H9 (cell line): Measurements from ENCODE around the gene SYNPO. TPM values are rescaled to one million over a fixed set of nuclear protein-coding genes. Genes with fewer than 3 reads are reported as not detected.

ENCODE experiments used
- DNase-seq: peaks from one replicate; pipeline ENCODE4 v3.0.0-alpha.2; 2017
- H2AFZ ChIP-seq: one replicate; pipeline ENCODE4 v1.6.1; 2013; ENCODE audit warnings: mild to moderate bottlenecking, low read length, control low read depth, moderate library complexity
- H2AK5ac ChIP-seq: 2 replicates; pipeline ENCODE4 v1.6.1; 2013; ENCODE audit warnings: low read length, control low read depth, mixed read lengths; ENCODE audit not compliant: insufficient read length
- H2BK120ac ChIP-seq: one replicate; pipeline ENCODE4 v1.6.1; 2013; ENCODE audit warnings: low read depth, mild to moderate bottlenecking, low read length, control low read depth, inconsistent platforms; ENCODE audit not compliant: poor library complexity, severe bottlenecking
- H2BK12ac ChIP-seq: 2 replicates; pipeline ENCODE4 v1.6.1; 2013; ENCODE audit warnings: low read length, control low read depth, mixed read lengths, low read depth; ENCODE audit not compliant: insufficient read length
- H2BK15ac ChIP-seq: 2 replicates; pipeline ENCODE4 v1.6.1; 2013; ENCODE audit warnings: low read depth, low read length, control low read depth
- H2BK20ac ChIP-seq: one replicate; pipeline ENCODE4 v1.6.1; 2013; ENCODE audit warnings: low read depth, mild to moderate bottlenecking, low read length, control low read depth, inconsistent platforms; ENCODE audit not compliant: poor library complexity, severe bottlenecking
- H2BK5ac ChIP-seq: 2 replicates; pipeline ENCODE4 v1.6.1; 2013; ENCODE audit warnings: low read length, control low read depth, mixed read lengths; ENCODE audit not compliant: insufficient read length
- H3K14ac ChIP-seq: 2 replicates; pipeline ENCODE4 v1.6.1; 2013; ENCODE audit warnings: low read length, control low read depth; ENCODE audit not compliant: insufficient read depth
- H3K18ac ChIP-seq: 2 replicates; pipeline ENCODE4 v1.6.1; 2013; ENCODE audit warnings: low read depth, mild to moderate bottlenecking, mixed read lengths, low read length, control low read depth; ENCODE audit not compliant: insufficient read length
- H3K23ac ChIP-seq: 2 replicates; pipeline ENCODE4 v1.6.1; 2013; ENCODE audit warnings: low read length, control low read depth, mixed read lengths, low read depth; ENCODE audit not compliant: insufficient read length
- H3K23me2 ChIP-seq: 2 replicates; pipeline ENCODE4 v1.6.1; 2013; ENCODE audit warnings: low read depth, mild to moderate bottlenecking, mixed read lengths, low read length, control low read depth; ENCODE audit not compliant: insufficient read length, poor library complexity, severe bottlenecking
- H3K27ac ChIP-seq: 2 replicates; pipeline ENCODE4 v1.5.1; 2013; ENCODE audit warnings: low read length, control low read depth, mixed read lengths, low read depth; ENCODE audit not compliant: insufficient read length
- H3K27me3 ChIP-seq: 2 replicates; pipeline ENCODE4 v1.6.1; 2013; ENCODE audit warnings: low read length, control low read depth, inconsistent platforms; ENCODE audit not compliant: insufficient read depth
- H3K4ac ChIP-seq: 2 replicates; pipeline ENCODE4 v1.6.1; 2013; ENCODE audit warnings: low read depth, mild to moderate bottlenecking, control low read depth, inconsistent platforms, low read length, moderate library complexity
- H3K4me1 ChIP-seq: 2 replicates; pipeline ENCODE4 v1.6.1; 2013; ENCODE audit warnings: low read length, control low read depth, inconsistent platforms; ENCODE audit not compliant: insufficient read depth
- H3K4me2 ChIP-seq: 2 replicates; pipeline ENCODE4 v1.6.1; 2013; ENCODE audit warnings: low read length, control low read depth, mixed read lengths; ENCODE audit not compliant: insufficient read length, insufficient read depth
- H3K56ac ChIP-seq: 2 replicates; pipeline ENCODE4 v1.6.1; 2013; ENCODE audit warnings: low read depth, mild to moderate bottlenecking, mixed read lengths, low read length, control low read depth; ENCODE audit not compliant: insufficient read length
- H3K79me1 ChIP-seq: 2 replicates; pipeline ENCODE4 v1.6.1; 2013; ENCODE audit warnings: low read depth, mild to moderate bottlenecking, moderate library complexity, low read length, control low read depth, inconsistent platforms; ENCODE audit not compliant: insufficient read depth, poor library complexity, severe bottlenecking
- H3K79me2 ChIP-seq: 2 replicates; pipeline ENCODE4 v1.6.1; 2013; ENCODE audit warnings: low read length, control low read depth, inconsistent platforms; ENCODE audit not compliant: insufficient read depth
- H3K9ac ChIP-seq: 2 replicates; pipeline ENCODE4 v1.6.1; 2013; ENCODE audit warnings: low read length, control low read depth, mixed read lengths; ENCODE audit not compliant: insufficient read length; ENCODE audit errors: extremely low read depth
- H3K9me3 ChIP-seq: one replicate; pipeline ENCODE4 v1.6.1; 2013; ENCODE audit warnings: low read depth, low read length, inconsistent platforms; ENCODE audit not compliant: control insufficient read depth
- H3T11ph ChIP-seq: one replicate; pipeline ENCODE4 v1.6.1; 2013; ENCODE audit warnings: mild to moderate bottlenecking, low read length, control low read depth, inconsistent platforms
- H4K20me1 ChIP-seq: one replicate; pipeline ENCODE4 v1.6.1; 2013; ENCODE audit not compliant: control insufficient read depth, insufficient read length, insufficient read depth
- H4K5ac ChIP-seq: 2 replicates; pipeline ENCODE4 v1.6.1; 2013; ENCODE audit warnings: low read depth, mild to moderate bottlenecking, mixed read lengths, low read length, control low read depth; ENCODE audit not compliant: insufficient read length
- H4K8ac ChIP-seq: replicated peaks from 2 replicates; pipeline ENCODE4 v1.6.1; 2013; ENCODE audit warnings: low read length, control low read depth, mixed read lengths, low read depth; ENCODE audit not compliant: insufficient read length
- H4K91ac ChIP-seq: 2 replicates; pipeline ENCODE4 v1.6.1; 2013; ENCODE audit warnings: low read depth, mild to moderate bottlenecking, moderate library complexity, mixed read lengths, low read length, control low read depth; ENCODE audit not compliant: insufficient read length
- H3K27ac Mint-ChIP-seq, 3 experiments: 2 replicates in 2 of 3; 3 replicates in 1 of 3; pipeline ENCODE4 v1.8.0; 2020 to 2021; ENCODE audit warnings: mixed read lengths in 3 of 3, mild to moderate bottlenecking in 1 of 3, moderate library complexity in 1 of 3
- H3K27me3 Mint-ChIP-seq: 2 replicates; pipeline ENCODE4 v1.8.0; 2021; ENCODE audit warnings: low read depth, mild to moderate bottlenecking, moderate library complexity, mixed read lengths
- H3K36me3 Mint-ChIP-seq, 3 experiments: 2 replicates in 2 of 3; 3 replicates in 1 of 3; pipeline ENCODE4 v1.8.0; 2020 to 2021; ENCODE audit warnings: low read depth in 3 of 3, mixed read lengths in 3 of 3; ENCODE audit not compliant: insufficient read depth in 1 of 3
- H3K4me1 Mint-ChIP-seq, 2 experiments: 2 replicates each; pipeline ENCODE4 v1.8.0; 2020; ENCODE audit warnings: mixed read lengths in 2 of 2
- H3K4me3 Mint-ChIP-seq, 2 experiments: 2 replicates in 1 of 2; 3 replicates in 1 of 2; pipeline ENCODE4 v1.8.0; 2020 to 2021; ENCODE audit warnings: mild to moderate bottlenecking in 2 of 2, mixed read lengths in 2 of 2, moderate library complexity in 1 of 2
- H3K9me3 Mint-ChIP-seq, 2 experiments: 2 replicates in 1 of 2; 3 replicates in 1 of 2; pipeline ENCODE4 v1.8.0; 2020; ENCODE audit warnings: mild to moderate bottlenecking in 2 of 2, mixed read lengths in 2 of 2, moderate library complexity in 1 of 2
- CTCF ChIP-seq: fragments of 200-600 bp; sonication (generic); conservative IDR thresholded peaks from 3 replicates; pipeline ENCODE4 v1.8.0; 2021; ENCODE audit warnings: antibody characterized with exemption, mild to moderate bottlenecking
- WGBS: extraction: QIAGEN DNeasy Blood & Tissue Kit; methylation state at CpG from one replicate; pipeline ENCODE4 v1.1.7; 2013; ENCODE audit warnings: missing lambda C conversion rate, low lambda C conversion rate, mixed read lengths; ENCODE audit not compliant: insufficient read length; ENCODE audit errors: extremely low coverage; 5-methylcytosine and 5-hydroxymethylcytosine counted together
- total RNA-seq: library from RNA; stranded (reverse); gene quantifications from 2 replicates; pipeline ENCODE4 v1.2.1, GENCODE V29; 2021

SYNPO gene
- total RNA-seq, 1 experiment from 2014 or later = 1.7 TPM

GRCh38 chr5:150606476-150606875, 34.0 kb upstream of the SYNPO start:
- no peak for DNase-seq
- no peak overlapping the region for H4K8ac ChIP-seq
- H3K56ac ChIP-seq = no peak overlapping the region
- no peak overlapping the region for H3K18ac ChIP-seq
- Mint-ChIP-seq H3K4me3 (no peak overlapping the region), H3K27me3 (peaks cover 1% of the 10 kb centered on the region; the same call in 1 of the 2 replicates), H3K4me1 (peaks cover 4 to 19% of the 10 kb centered on the region in 2 experiments; a peak in 2 of 4 replicates), H3K9me3 (no peaks in the 10 kb centered on the region), H3K36me3 (no peaks in the 10 kb centered on the region), H3K27ac (peak overlapping the region in 1 of 3 experiments; percentile 24; a peak in 1 of 7 replicates)
- no peak overlapping the region for H2AFZ ChIP-seq
- H4K91ac ChIP-seq = no peak overlapping the region
- H3K4me1 ChIP-seq = no peaks in the 10 kb centered on the region
- H3K23ac ChIP-seq = no peak overlapping the region
- no peak overlapping the region for H3K9ac ChIP-seq
- H3K4ac ChIP-seq = no peak overlapping the region
- H2AK5ac ChIP-seq = no peak overlapping the region
- H3K79me2 ChIP-seq = no peaks in the 10 kb centered on the region
- H3K27me3 ChIP-seq = no peaks in the 10 kb centered on the region
- H4K20me1 ChIP-seq = no peaks in the 10 kb centered on the region
- no peaks in the 10 kb centered on the region for H3K9me3 ChIP-seq
- H2BK120ac ChIP-seq = no peak overlapping the region
- no peak overlapping the region for H3K14ac ChIP-seq
- no peak overlapping the region for H3T11ph ChIP-seq
- no peaks in the 10 kb centered on the region for H3K23me2 ChIP-seq
- WGBS = no CpG with 5 or more reads among the region's 9 CpGs
- H2BK20ac ChIP-seq = no peak overlapping the region
- TF ChIP-seq CTCF = no peak
- no peak overlapping the region for H2BK12ac ChIP-seq
- no peak overlapping the region for H4K5ac ChIP-seq
- H3K79me1 ChIP-seq = no peaks in the 10 kb centered on the region
- H3K4me2 ChIP-seq = no peak overlapping the region
- H2BK5ac ChIP-seq = no peak overlapping the region
- no peak overlapping the region for H2BK15ac ChIP-seq
- no peak overlapping the region for H3K27ac ChIP-seq
